Renal cortex interstitium (tissue), 3 donors: ENCODE results near the gene SELENOK. TPM values are rescaled to one million over a fixed set of nuclear protein-coding genes. Genes with fewer than 3 reads are reported as not detected.

Source experiments
- polyA plus RNA-seq, 3 donors: library from polyadenylated mRNA; unstranded; fragments of 120-200 nt; gene quantifications; one replicate each; pipeline ENCODE4 v1.2.1, GENCODE V29; 2013; ENCODE audit not compliant: insufficient read length in 3 of 3

The SELENOK gene
- polyA plus RNA-seq, 3 donors, result 72.5 to 93.8 (median 77.9) TPM

Other genes with a start within 250 kb of the SELENOK start
- 1 to 10 TPM; 8.5 to 9.2 (median 8.7) TPM for gene CHDH, start 45.4 kb downstream of the SELENOK start, polyA plus RNA-seq
- gene IL17RB, start 45.3 kb downstream of the SELENOK start, polyA plus RNA-seq, result 10 to 100 TPM; 13.7 to 16.7 (median 15.0) TPM
- 10 to 100 TPM; 40.7 to 42.6 (median 41.7) TPM for gene ACTR8, start 9.7 kb downstream of the SELENOK start, polyA plus RNA-seq
- gene CACNA2D3, start 230.7 kb upstream of the SELENOK start, polyA plus RNA-seq, result 1 to 10 TPM; 1.2 to 1.9 (median 1.7) TPM